H9 (cell line): Measurements from ENCODE around the gene DNAJC30. TPM values are rescaled to one million over a fixed set of nuclear protein-coding genes. Genes with fewer than 3 reads are reported as not detected.

Source experiments
- DNase-seq: peaks from one replicate; pipeline ENCODE4 v3.0.0-alpha.2; 2017
- H2AFZ ChIP-seq: one replicate; pipeline ENCODE4 v1.6.1; 2013; ENCODE audit warnings: mild to moderate bottlenecking, low read length, control low read depth, moderate library complexity
- H2AK5ac ChIP-seq: 2 replicates; pipeline ENCODE4 v1.6.1; 2013; ENCODE audit warnings: low read length, control low read depth, mixed read lengths; ENCODE audit not compliant: insufficient read length
- H2BK120ac ChIP-seq: one replicate; pipeline ENCODE4 v1.6.1; 2013; ENCODE audit warnings: low read depth, mild to moderate bottlenecking, low read length, control low read depth, inconsistent platforms; ENCODE audit not compliant: poor library complexity, severe bottlenecking
- H2BK12ac ChIP-seq: 2 replicates; pipeline ENCODE4 v1.6.1; 2013; ENCODE audit warnings: low read length, control low read depth, mixed read lengths, low read depth; ENCODE audit not compliant: insufficient read length
- H2BK15ac ChIP-seq: 2 replicates; pipeline ENCODE4 v1.6.1; 2013; ENCODE audit warnings: low read depth, low read length, control low read depth
- H2BK20ac ChIP-seq: one replicate; pipeline ENCODE4 v1.6.1; 2013; ENCODE audit warnings: low read depth, mild to moderate bottlenecking, low read length, control low read depth, inconsistent platforms; ENCODE audit not compliant: poor library complexity, severe bottlenecking
- H2BK5ac ChIP-seq: 2 replicates; pipeline ENCODE4 v1.6.1; 2013; ENCODE audit warnings: low read length, control low read depth, mixed read lengths; ENCODE audit not compliant: insufficient read length
- H3K14ac ChIP-seq: 2 replicates; pipeline ENCODE4 v1.6.1; 2013; ENCODE audit warnings: low read length, control low read depth; ENCODE audit not compliant: insufficient read depth
- H3K18ac ChIP-seq: 2 replicates; pipeline ENCODE4 v1.6.1; 2013; ENCODE audit warnings: low read depth, mild to moderate bottlenecking, mixed read lengths, low read length, control low read depth; ENCODE audit not compliant: insufficient read length
- H3K23ac ChIP-seq: 2 replicates; pipeline ENCODE4 v1.6.1; 2013; ENCODE audit warnings: low read length, control low read depth, mixed read lengths, low read depth; ENCODE audit not compliant: insufficient read length
- H3K23me2 ChIP-seq: 2 replicates; pipeline ENCODE4 v1.6.1; 2013; ENCODE audit warnings: low read depth, mild to moderate bottlenecking, mixed read lengths, low read length, control low read depth; ENCODE audit not compliant: insufficient read length, poor library complexity, severe bottlenecking
- H3K27ac ChIP-seq: 2 replicates; pipeline ENCODE4 v1.5.1; 2013; ENCODE audit warnings: low read length, control low read depth, mixed read lengths, low read depth; ENCODE audit not compliant: insufficient read length
- H3K27me3 ChIP-seq: 2 replicates; pipeline ENCODE4 v1.6.1; 2013; ENCODE audit warnings: low read length, control low read depth, inconsistent platforms; ENCODE audit not compliant: insufficient read depth
- H3K4ac ChIP-seq: 2 replicates; pipeline ENCODE4 v1.6.1; 2013; ENCODE audit warnings: low read depth, mild to moderate bottlenecking, control low read depth, inconsistent platforms, low read length, moderate library complexity
- H3K4me1 ChIP-seq: 2 replicates; pipeline ENCODE4 v1.6.1; 2013; ENCODE audit warnings: low read length, control low read depth, inconsistent platforms; ENCODE audit not compliant: insufficient read depth
- H3K4me2 ChIP-seq: 2 replicates; pipeline ENCODE4 v1.6.1; 2013; ENCODE audit warnings: low read length, control low read depth, mixed read lengths; ENCODE audit not compliant: insufficient read length, insufficient read depth
- H3K56ac ChIP-seq: 2 replicates; pipeline ENCODE4 v1.6.1; 2013; ENCODE audit warnings: low read depth, mild to moderate bottlenecking, mixed read lengths, low read length, control low read depth; ENCODE audit not compliant: insufficient read length
- H3K79me1 ChIP-seq: 2 replicates; pipeline ENCODE4 v1.6.1; 2013; ENCODE audit warnings: low read depth, mild to moderate bottlenecking, moderate library complexity, low read length, control low read depth, inconsistent platforms; ENCODE audit not compliant: insufficient read depth, poor library complexity, severe bottlenecking
- H3K79me2 ChIP-seq: 2 replicates; pipeline ENCODE4 v1.6.1; 2013; ENCODE audit warnings: low read length, control low read depth, inconsistent platforms; ENCODE audit not compliant: insufficient read depth
- H3K9ac ChIP-seq: 2 replicates; pipeline ENCODE4 v1.6.1; 2013; ENCODE audit warnings: low read length, control low read depth, mixed read lengths; ENCODE audit not compliant: insufficient read length; ENCODE audit errors: extremely low read depth
- H3K9me3 ChIP-seq: one replicate; pipeline ENCODE4 v1.6.1; 2013; ENCODE audit warnings: low read depth, low read length, inconsistent platforms; ENCODE audit not compliant: control insufficient read depth
- H3T11ph ChIP-seq: one replicate; pipeline ENCODE4 v1.6.1; 2013; ENCODE audit warnings: mild to moderate bottlenecking, low read length, control low read depth, inconsistent platforms
- H4K20me1 ChIP-seq: one replicate; pipeline ENCODE4 v1.6.1; 2013; ENCODE audit not compliant: control insufficient read depth, insufficient read length, insufficient read depth
- H4K5ac ChIP-seq: 2 replicates; pipeline ENCODE4 v1.6.1; 2013; ENCODE audit warnings: low read depth, mild to moderate bottlenecking, mixed read lengths, low read length, control low read depth; ENCODE audit not compliant: insufficient read length
- H4K8ac ChIP-seq: replicated peaks from 2 replicates; pipeline ENCODE4 v1.6.1; 2013; ENCODE audit warnings: low read length, control low read depth, mixed read lengths, low read depth; ENCODE audit not compliant: insufficient read length
- H4K91ac ChIP-seq: 2 replicates; pipeline ENCODE4 v1.6.1; 2013; ENCODE audit warnings: low read depth, mild to moderate bottlenecking, moderate library complexity, mixed read lengths, low read length, control low read depth; ENCODE audit not compliant: insufficient read length
- H3K27ac Mint-ChIP-seq, 3 experiments: 2 replicates in 2 of 3; 3 replicates in 1 of 3; pipeline ENCODE4 v1.8.0; 2020 to 2021; ENCODE audit warnings: mixed read lengths in 3 of 3, mild to moderate bottlenecking in 1 of 3, moderate library complexity in 1 of 3
- H3K27me3 Mint-ChIP-seq: 2 replicates; pipeline ENCODE4 v1.8.0; 2021; ENCODE audit warnings: low read depth, mild to moderate bottlenecking, moderate library complexity, mixed read lengths
- H3K36me3 Mint-ChIP-seq, 3 experiments: 2 replicates in 2 of 3; 3 replicates in 1 of 3; pipeline ENCODE4 v1.8.0; 2020 to 2021; ENCODE audit warnings: low read depth in 3 of 3, mixed read lengths in 3 of 3; ENCODE audit not compliant: insufficient read depth in 1 of 3
- H3K4me1 Mint-ChIP-seq, 2 experiments: 2 replicates each; pipeline ENCODE4 v1.8.0; 2020; ENCODE audit warnings: mixed read lengths in 2 of 2
- H3K4me3 Mint-ChIP-seq, 2 experiments: 2 replicates in 1 of 2; 3 replicates in 1 of 2; pipeline ENCODE4 v1.8.0; 2020 to 2021; ENCODE audit warnings: mild to moderate bottlenecking in 2 of 2, mixed read lengths in 2 of 2, moderate library complexity in 1 of 2
- H3K9me3 Mint-ChIP-seq, 2 experiments: 2 replicates in 1 of 2; 3 replicates in 1 of 2; pipeline ENCODE4 v1.8.0; 2020; ENCODE audit warnings: mild to moderate bottlenecking in 2 of 2, mixed read lengths in 2 of 2, moderate library complexity in 1 of 2
- WGBS: extraction: QIAGEN DNeasy Blood & Tissue Kit; methylation state at CpG from one replicate; pipeline ENCODE4 v1.1.7; 2013; ENCODE audit warnings: missing lambda C conversion rate, low lambda C conversion rate, mixed read lengths; ENCODE audit not compliant: insufficient read length; ENCODE audit errors: extremely low coverage; 5-methylcytosine and 5-hydroxymethylcytosine counted together
- total RNA-seq: library from RNA; stranded (reverse); gene quantifications from 2 replicates; pipeline ENCODE4 v1.2.1, GENCODE V29; 2021
- TF ChIP-seq, protein P1 (sequence below): fragments of 200-600 bp; sonication (generic); conservative IDR thresholded peaks from 3 replicates; pipeline ENCODE4 v1.8.0; 2021; ENCODE audit warnings: antibody characterized with exemption, mild to moderate bottlenecking

Gene DNAJC30
- total RNA-seq, 1 experiment from 2014 or later = 8.1 TPM

DNA sequence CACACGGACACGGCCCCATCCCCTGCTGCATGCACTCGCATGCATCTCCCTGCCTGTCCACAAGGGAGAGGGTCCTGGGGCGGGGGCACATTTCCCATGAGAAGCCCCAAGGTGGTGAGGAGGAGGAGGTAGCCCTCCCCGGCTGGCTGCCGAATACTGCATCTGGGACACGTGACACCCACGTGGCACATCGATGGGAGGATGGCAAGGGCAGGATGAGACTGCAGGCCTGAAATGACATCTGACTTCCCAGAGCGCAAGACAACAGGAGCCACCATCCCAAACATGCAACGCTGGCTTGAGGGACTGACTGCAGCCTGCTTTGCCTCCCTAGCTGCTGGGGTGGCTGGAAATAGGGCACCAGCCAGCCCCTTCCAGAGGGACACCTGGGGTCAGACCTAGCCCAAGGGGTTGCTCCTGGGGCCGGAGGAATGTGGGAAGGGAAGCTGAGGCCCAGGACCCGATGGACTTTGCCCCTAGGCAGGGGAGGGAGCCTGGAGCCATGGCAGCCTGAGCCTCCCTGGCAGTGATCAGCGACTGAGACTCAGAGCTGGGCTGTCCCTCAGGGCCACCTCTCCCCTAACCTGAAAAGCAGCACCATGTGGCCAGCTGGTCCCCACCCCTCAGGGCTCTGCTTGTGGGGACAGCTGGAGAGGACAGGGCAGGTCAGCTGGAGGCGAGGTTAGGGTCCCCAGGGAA, 16.3 kb upstream of the DNAJC30 start:
- Mint-ChIP-seq H3K27ac (peak overlapping the region in 1 of 3 experiments; percentile 55; a peak in 2 of 7 replicates), H3K4me1 (peaks cover 9 to 24% of the 10 kb centered on the region in 2 experiments), H3K4me3 (peak overlapping the region in 1 of 2 experiments; percentile 46; a peak in 1 of 5 replicates), H3K9me3 (no peaks in the 10 kb centered on the region), H3K27me3 (no peaks in the 10 kb centered on the region; the same call in 1 of the 2 replicates), H3K36me3 (peaks cover 35 to 65% (median 57%) of the 10 kb centered on the region in 3 experiments)
- no peak overlapping the region for H2AFZ ChIP-seq
- no peak overlapping the region for H2AK5ac ChIP-seq
- no peak overlapping the region for H2BK15ac ChIP-seq
- H4K91ac ChIP-seq = no peak overlapping the region
- peaks cover 2% of the 10 kb centered on the region for H3K23me2 ChIP-seq
- WGBS = no CpG with 5 or more reads among the region's 15 CpGs
- H3K9me3 ChIP-seq = no peaks in the 10 kb centered on the region
- no peak overlapping the region for H3K27ac ChIP-seq
- TF ChIP-seq, protein P1, sequence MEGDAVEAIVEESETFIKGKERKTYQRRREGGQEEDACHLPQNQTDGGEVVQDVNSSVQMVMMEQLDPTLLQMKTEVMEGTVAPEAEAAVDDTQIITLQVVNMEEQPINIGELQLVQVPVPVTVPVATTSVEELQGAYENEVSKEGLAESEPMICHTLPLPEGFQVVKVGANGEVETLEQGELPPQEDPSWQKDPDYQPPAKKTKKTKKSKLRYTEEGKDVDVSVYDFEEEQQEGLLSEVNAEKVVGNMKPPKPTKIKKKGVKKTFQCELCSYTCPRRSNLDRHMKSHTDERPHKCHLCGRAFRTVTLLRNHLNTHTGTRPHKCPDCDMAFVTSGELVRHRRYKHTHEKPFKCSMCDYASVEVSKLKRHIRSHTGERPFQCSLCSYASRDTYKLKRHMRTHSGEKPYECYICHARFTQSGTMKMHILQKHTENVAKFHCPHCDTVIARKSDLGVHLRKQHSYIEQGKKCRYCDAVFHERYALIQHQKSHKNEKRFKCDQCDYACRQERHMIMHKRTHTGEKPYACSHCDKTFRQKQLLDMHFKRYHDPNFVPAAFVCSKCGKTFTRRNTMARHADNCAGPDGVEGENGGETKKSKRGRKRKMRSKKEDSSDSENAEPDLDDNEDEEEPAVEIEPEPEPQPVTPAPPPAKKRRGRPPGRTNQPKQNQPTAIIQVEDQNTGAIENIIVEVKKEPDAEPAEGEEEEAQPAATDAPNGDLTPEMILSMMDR = no peak
- H2BK5ac ChIP-seq = no peak overlapping the region
- no peaks in the 10 kb centered on the region for H3K79me2 ChIP-seq
- no peak overlapping the region for H3T11ph ChIP-seq
- H3K4ac ChIP-seq = no peak overlapping the region
- H2BK120ac ChIP-seq = no peak overlapping the region
- no peak overlapping the region for H3K18ac ChIP-seq
- H3K56ac ChIP-seq = no peak overlapping the region
- H3K14ac ChIP-seq = no peak overlapping the region
- no peaks in the 10 kb centered on the region for H3K27me3 ChIP-seq
- no peak overlapping the region for H2BK12ac ChIP-seq
- no peak overlapping the region for H4K5ac ChIP-seq
- DNase-seq = no peak
- H3K79me1 ChIP-seq = no peaks in the 10 kb centered on the region
- no peaks in the 10 kb centered on the region for H4K20me1 ChIP-seq
- H2BK20ac ChIP-seq = no peak overlapping the region
- no peak overlapping the region for H4K8ac ChIP-seq
- no peak overlapping the region for H3K9ac ChIP-seq
- H3K23ac ChIP-seq = no peak overlapping the region
- no peaks in the 10 kb centered on the region; the same call in 1 of the 2 replicates for H3K4me1 ChIP-seq
- H3K4me2 ChIP-seq = no peak overlapping the region
